GM12801 (cell line): Measurements from ENCODE around the gene ASAP2.

Experiments used
- TF ChIP-seq, protein P1 (sequence below): IDR thresholded peaks from one replicate; pipeline ENCODE4 v1.5.1; 2011; ENCODE audit warnings: control low read depth; ENCODE audit not compliant: insufficient read length; ENCODE audit errors: extremely low read depth

The ASAP2 gene

DNA sequence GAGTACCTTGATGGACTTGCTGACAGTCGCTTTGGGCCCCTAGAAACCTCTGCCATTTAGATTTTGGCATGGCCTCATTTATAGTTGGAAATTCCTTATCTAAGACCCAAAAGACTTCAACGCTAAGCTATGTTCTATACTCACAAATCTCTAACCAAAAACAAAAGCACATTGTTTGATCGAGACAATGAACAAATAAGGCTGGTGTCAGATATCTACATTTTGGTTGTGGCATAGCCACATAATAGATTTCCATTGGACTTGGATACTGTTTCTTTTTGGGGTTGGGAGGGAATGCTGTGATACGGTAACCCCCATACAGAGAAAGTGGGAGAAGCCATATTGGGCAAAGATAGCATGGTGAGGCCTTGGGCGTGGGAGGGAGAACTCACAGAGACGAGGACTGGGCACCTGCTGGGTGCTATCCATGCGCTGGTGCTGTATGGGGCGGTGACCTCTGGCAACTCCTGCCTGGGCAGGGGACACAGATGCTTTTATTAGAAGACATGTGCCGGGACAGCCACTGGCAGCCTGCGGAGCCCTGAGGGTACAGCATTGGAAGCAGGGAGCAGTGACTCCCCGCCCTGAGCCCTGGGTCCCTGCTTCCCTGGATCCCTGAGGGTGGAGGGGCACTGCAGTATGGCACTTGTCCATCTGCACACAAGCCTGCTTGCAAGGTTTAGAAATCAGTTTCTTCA lies 97.1 kb downstream of the ASAP2 start:
- TF ChIP-seq, protein P1, sequence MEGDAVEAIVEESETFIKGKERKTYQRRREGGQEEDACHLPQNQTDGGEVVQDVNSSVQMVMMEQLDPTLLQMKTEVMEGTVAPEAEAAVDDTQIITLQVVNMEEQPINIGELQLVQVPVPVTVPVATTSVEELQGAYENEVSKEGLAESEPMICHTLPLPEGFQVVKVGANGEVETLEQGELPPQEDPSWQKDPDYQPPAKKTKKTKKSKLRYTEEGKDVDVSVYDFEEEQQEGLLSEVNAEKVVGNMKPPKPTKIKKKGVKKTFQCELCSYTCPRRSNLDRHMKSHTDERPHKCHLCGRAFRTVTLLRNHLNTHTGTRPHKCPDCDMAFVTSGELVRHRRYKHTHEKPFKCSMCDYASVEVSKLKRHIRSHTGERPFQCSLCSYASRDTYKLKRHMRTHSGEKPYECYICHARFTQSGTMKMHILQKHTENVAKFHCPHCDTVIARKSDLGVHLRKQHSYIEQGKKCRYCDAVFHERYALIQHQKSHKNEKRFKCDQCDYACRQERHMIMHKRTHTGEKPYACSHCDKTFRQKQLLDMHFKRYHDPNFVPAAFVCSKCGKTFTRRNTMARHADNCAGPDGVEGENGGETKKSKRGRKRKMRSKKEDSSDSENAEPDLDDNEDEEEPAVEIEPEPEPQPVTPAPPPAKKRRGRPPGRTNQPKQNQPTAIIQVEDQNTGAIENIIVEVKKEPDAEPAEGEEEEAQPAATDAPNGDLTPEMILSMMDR = no peak

DNA sequence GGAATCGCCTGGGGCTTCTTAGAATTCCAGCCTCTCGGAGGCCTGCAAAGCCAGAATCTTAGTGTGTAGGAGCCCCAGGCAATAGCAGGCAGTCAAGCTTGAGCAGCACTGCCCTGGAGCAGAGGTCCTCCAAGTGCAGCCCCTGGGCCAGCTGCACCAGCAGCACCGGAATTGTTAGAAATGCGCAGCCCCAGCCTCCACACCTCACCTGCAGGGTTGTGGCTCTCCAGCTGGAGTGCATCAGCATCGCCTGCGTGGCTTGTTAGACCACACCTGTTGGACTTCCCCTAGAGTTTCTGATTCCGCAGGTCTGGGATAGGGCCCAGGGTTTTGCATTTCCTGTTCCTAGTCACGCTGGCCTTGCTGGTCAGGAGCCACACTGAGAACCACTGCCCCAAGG lies 100.3 kb downstream of the ASAP2 start:
- TF ChIP-seq, protein P1 = no peak

- TF ChIP-seq, protein P1 = no peak
Observed at GRCh38 chr2:9307535-9307934, 100.9 kb downstream of the ASAP2 start.

GRCh38 chr2:9308186-9308955 lies 101.8 kb downstream of the ASAP2 start:
- TF ChIP-seq, protein P1 = no peak

GRCh38 chr2:9309147-9309546 lies 102.5 kb downstream of the ASAP2 start:
- TF ChIP-seq, protein P1 = no peak

DNA sequence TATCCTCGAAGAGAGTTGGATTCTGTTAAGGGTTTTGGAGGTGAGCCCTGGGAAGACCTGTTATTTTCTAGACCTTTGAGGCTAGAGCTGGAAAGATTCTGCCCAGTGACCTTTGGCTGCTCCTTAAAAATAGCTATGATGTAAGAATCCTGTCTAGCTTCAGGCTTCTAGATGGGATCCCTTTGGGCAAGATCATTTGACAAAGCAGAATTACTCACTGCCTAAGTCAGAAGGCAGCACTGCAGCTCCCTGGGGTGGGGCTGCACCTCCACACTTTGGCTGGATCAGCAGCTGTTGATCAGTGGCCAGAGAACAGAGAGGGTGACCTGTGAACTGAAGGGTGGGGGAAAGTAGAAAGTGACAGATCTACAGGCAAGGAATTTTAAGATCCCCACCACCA lies 103.8 kb downstream of the ASAP2 start:
- TF ChIP-seq, protein P1 = no peak

DNA sequence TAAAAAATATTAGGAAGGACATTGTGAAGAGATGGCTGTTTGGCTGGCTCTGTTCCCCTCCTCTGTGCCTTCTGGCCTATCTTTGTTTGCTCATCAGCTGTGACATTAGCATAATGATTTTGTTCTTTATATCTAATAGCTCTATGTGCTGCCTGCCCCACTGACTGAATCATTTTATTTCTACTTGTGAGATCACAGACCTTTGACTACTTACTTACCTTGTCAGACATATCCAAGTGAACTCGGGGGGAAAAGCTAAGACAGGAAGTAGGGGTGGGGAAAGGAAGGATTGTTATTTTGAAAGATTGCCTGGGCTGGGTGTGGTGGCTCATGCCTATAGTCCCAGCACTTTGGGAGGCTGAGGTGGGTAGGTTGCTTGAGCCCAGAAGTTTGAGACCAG lies 104.2 kb downstream of the ASAP2 start:
- TF ChIP-seq, protein P1 = no peak
